ENCODE results near the gene KAT7. TPM values are rescaled to one million over a fixed set of nuclear protein-coding genes. Genes with fewer than 3 reads are reported as not detected.

KAT7 gene
- total RNA-seq, 1 donor from 2014 or later = 65.7 TPM

- TF ChIP-seq CTCF (IDR thresholded peaks at IDR 0.05; ENCODE audit: partially characterized antibody, unreplicated experiment) = no peak
Measured at GRCh38 chr17:49871211-49871610, 82.7 kb downstream of the KAT7 start.

GRCh38 chr17:49872754-49873377 is 84.4 kb downstream of the KAT7 start:
- peaks cover 5% of the 10 kb centered on the region for H3K4me1 Mint-ChIP-seq (ENCODE audit: low read depth, unreplicated experiment)
- peaks cover 3% of the 10 kb centered on the region for H3K9me3 Mint-ChIP-seq (ENCODE audit: unreplicated experiment)
- peaks cover 2% of the 10 kb centered on the region for H3K36me3 Mint-ChIP-seq (ENCODE audit: unreplicated experiment)
- no peak for DNase-seq
- H3K27ac Mint-ChIP-seq (ENCODE audit: unreplicated experiment) = no peak overlapping the region
- no peak for TF ChIP-seq CTCF (IDR thresholded peaks at IDR 0.05; ENCODE audit: partially characterized antibody, unreplicated experiment)
- no peak overlapping the region for H3K4me3 Mint-ChIP-seq (ENCODE audit: unreplicated experiment)
- H3K27me3 Mint-ChIP-seq (ENCODE audit: unreplicated experiment) = peaks cover 9% of the 10 kb centered on the region

More at GRCh38 chr17:49871211-49871610, 82.7 kb downstream of the KAT7 start:
- Mint-ChIP-seq H3K4me3 (ENCODE audit: unreplicated experiment) (no peak overlapping the region), H3K36me3 (ENCODE audit: unreplicated experiment) (peaks cover 4% of the 10 kb centered on the region), H3K27me3 (ENCODE audit: unreplicated experiment) (peaks cover 7% of the 10 kb centered on the region), H3K4me1 (ENCODE audit: low read depth, unreplicated experiment) (peaks cover 5% of the 10 kb centered on the region), H3K9me3 (ENCODE audit: unreplicated experiment) (peaks cover 2% of the 10 kb centered on the region), H3K27ac (ENCODE audit: unreplicated experiment) (no peak overlapping the region)
- no peak for DNase-seq

GRCh38 chr17:49873466-49873865 is 85.0 kb downstream of the KAT7 start:
- H3K36me3 Mint-ChIP-seq (ENCODE audit: unreplicated experiment) = no peaks in the 10 kb centered on the region
- TF ChIP-seq CTCF (IDR thresholded peaks at IDR 0.05; ENCODE audit: partially characterized antibody, unreplicated experiment) = no peak
- H3K4me3 Mint-ChIP-seq (ENCODE audit: unreplicated experiment) = no peak overlapping the region
- no peak for DNase-seq
- H3K27me3 Mint-ChIP-seq (ENCODE audit: unreplicated experiment) = peaks cover 9% of the 10 kb centered on the region
- H3K4me1 Mint-ChIP-seq (ENCODE audit: low read depth, unreplicated experiment) = peaks cover 5% of the 10 kb centered on the region
- no peak overlapping the region for H3K27ac Mint-ChIP-seq (ENCODE audit: unreplicated experiment)
- peaks cover 2% of the 10 kb centered on the region for H3K9me3 Mint-ChIP-seq (ENCODE audit: unreplicated experiment)

- Mint-ChIP-seq H3K36me3 (ENCODE audit: unreplicated experiment) (no peaks in the 10 kb centered on the region), H3K9me3 (ENCODE audit: unreplicated experiment) (peaks cover 2% of the 10 kb centered on the region), H3K27me3 (ENCODE audit: unreplicated experiment) (peaks cover 9% of the 10 kb centered on the region), H3K4me3 (ENCODE audit: unreplicated experiment) (no peak overlapping the region), H3K4me1 (ENCODE audit: low read depth, unreplicated experiment) (peaks cover under 1% of the 10 kb centered on the region), H3K27ac (ENCODE audit: unreplicated experiment) (no peak overlapping the region)
- TF ChIP-seq CTCF (IDR thresholded peaks at IDR 0.05; ENCODE audit: partially characterized antibody, unreplicated experiment) = no peak
- DNase-seq = no peak
Measured at GRCh38 chr17:49873926-49874325, 85.4 kb downstream of the KAT7 start.

- no peak for TF ChIP-seq CTCF (IDR thresholded peaks at IDR 0.05; ENCODE audit: partially characterized antibody, unreplicated experiment)
- H3K36me3 Mint-ChIP-seq (ENCODE audit: unreplicated experiment) = no peaks in the 10 kb centered on the region
- no peaks in the 10 kb centered on the region for H3K4me1 Mint-ChIP-seq (ENCODE audit: low read depth, unreplicated experiment)
- no peak overlapping the region for H3K27ac Mint-ChIP-seq (ENCODE audit: unreplicated experiment)
- no peak overlapping the region for H3K4me3 Mint-ChIP-seq (ENCODE audit: unreplicated experiment)
- peaks cover 2% of the 10 kb centered on the region for H3K9me3 Mint-ChIP-seq (ENCODE audit: unreplicated experiment)
- peaks cover 9% of the 10 kb centered on the region for H3K27me3 Mint-ChIP-seq (ENCODE audit: unreplicated experiment)
- DNase-seq = no peak
Measured at GRCh38 chr17:49874911-49875310, 86.4 kb downstream of the KAT7 start.
